MM.1S (cell line): ENCODE measurements around the gene ORAI2.
A peak's percentile ranks its signal among the peaks of the same experiment; 100 is the strongest.

Experiments
- DNase-seq: peaks from one replicate; pipeline ENCODE4 v3.0.0-alpha.2; 2015
- H2AFZ ChIP-seq: fragments of 300-600 bp; sonication (generic); 2 replicates; pipeline ENCODE4 v1.6.0; 2016; ENCODE audit warnings: antibody characterized with exemption, low read length
- H3F3A ChIP-seq: fragments of 300-600 bp; sonication (generic); 2 replicates; pipeline ENCODE4 v1.6.1; 2016; ENCODE audit warnings: mild to moderate bottlenecking, antibody characterized with exemption, low read length, moderate library complexity, mixed read lengths; ENCODE audit not compliant: insufficient read depth
- H3K27ac ChIP-seq: fragments of 300-600 bp; sonication (generic); 2 replicates; pipeline ENCODE4 v1.5.1; 2016; ENCODE audit warnings: mild to moderate bottlenecking, low read length
- H3K27me3 ChIP-seq: fragments of 300-600 bp; sonication (generic); replicated peaks from 2 replicates; pipeline ENCODE4 v1.6.0; 2016; ENCODE audit warnings: low read length; ENCODE audit not compliant: insufficient read depth
- H3K36me3 ChIP-seq: fragments of 300-600 bp; sonication (generic); replicated peaks from 2 replicates; pipeline ENCODE4 v1.6.1; 2016; ENCODE audit warnings: mild to moderate bottlenecking, low read length, mixed read lengths; ENCODE audit not compliant: insufficient read depth
- H3K4me1 ChIP-seq: fragments of 300-600 bp; sonication (generic); 2 replicates; pipeline ENCODE4 v1.6.1; 2016; ENCODE audit warnings: low read length, mixed read lengths
- H3K4me2 ChIP-seq: fragments of 300-600 bp; sonication (generic); 2 replicates; pipeline ENCODE4 v1.6.0; 2016; ENCODE audit warnings: low read depth, low read length
- H3K4me3 ChIP-seq: fragments of 300-600 bp; sonication (generic); 2 replicates; pipeline ENCODE4 v1.5.1; 2016; ENCODE audit warnings: low read length, mixed read lengths
- H3K79me2 ChIP-seq: fragments of 300-600 bp; sonication (generic); 2 replicates; pipeline ENCODE4 v1.6.1; 2016; ENCODE audit warnings: mixed run types, low read length, mixed read lengths
- H3K9ac ChIP-seq: fragments of 300-600 bp; sonication (generic); 2 replicates; pipeline ENCODE4 v1.6.1; 2016; ENCODE audit warnings: low read length, mixed read lengths
- H3K9me2 ChIP-seq: fragments of 300-600 bp; sonication (generic); replicated peaks from 2 replicates; pipeline ENCODE4 v1.6.1; 2016; ENCODE audit warnings: mild to moderate bottlenecking, low read length, mixed read lengths; ENCODE audit not compliant: insufficient read depth
- H3K9me3 ChIP-seq: fragments of 300-600 bp; sonication (generic); replicated peaks from 2 replicates; pipeline ENCODE4 v1.6.1; 2016; ENCODE audit warnings: mild to moderate bottlenecking, low read length, mixed read lengths; ENCODE audit not compliant: insufficient read depth
- H4K20me1 ChIP-seq: fragments of 300-600 bp; sonication (generic); 2 replicates; pipeline ENCODE4 v1.6.1; 2016; ENCODE audit warnings: mild to moderate bottlenecking, low read length, moderate library complexity, mixed read lengths; ENCODE audit not compliant: insufficient read depth
- CTCF ChIP-seq: fragments of 300-600 bp; sonication (generic); IDR thresholded peaks from 2 replicates; pipeline ENCODE4 v1.5.1; 2016; ENCODE audit warnings: antibody characterized with exemption, low read length, mixed read lengths
- EZH2 ChIP-seq: fragments of 300-600 bp; sonication (generic); optimal IDR thresholded peaks from 2 replicates; pipeline ENCODE3; 2017; ENCODE audit warnings: low read depth, mild to moderate bottlenecking, antibody characterized with exemption, low read length, mixed read lengths
- EZH2phosphoT487 ChIP-seq: fragments of 300-600 bp; sonication (generic); IDR thresholded peaks from 2 replicates; pipeline ENCODE4 v1.6.1; 2018; ENCODE audit warnings: antibody characterized with exemption, low read length

The ORAI2 gene

GRCh38 chr7:102459221-102459844, 26.0 kb downstream of the ORAI2 start:
- no peak for DNase-seq
- H3F3A ChIP-seq, result no peaks in the 10 kb centered on the region
- H2AFZ ChIP-seq, result no peak overlapping the region
- peaks cover 5% of the 10 kb centered on the region; the same call in 1 of the 2 replicates for H3K4me1 ChIP-seq
- no peak for TF ChIP-seq EZH2phosphoT487
- no peak for TF ChIP-seq EZH2
- no peak for TF ChIP-seq CTCF
- no peaks in the 10 kb centered on the region for H3K36me3 ChIP-seq
- H3K9me2 ChIP-seq, result no peaks in the 10 kb centered on the region
- no peak overlapping the region for H3K27ac ChIP-seq
- H3K79me2 ChIP-seq, result peaks cover 22% of the 10 kb centered on the region
- H3K9ac ChIP-seq, result no peak overlapping the region
- no peak overlapping the region for H3K4me2 ChIP-seq
- no peaks in the 10 kb centered on the region for H3K9me3 ChIP-seq
- no peaks in the 10 kb centered on the region for H4K20me1 ChIP-seq
- no peaks in the 10 kb centered on the region for H3K27me3 ChIP-seq
- H3K4me3 ChIP-seq, result no peak overlapping the region

- Histone ChIP-seq H3K27ac (no peak overlapping the region; the same call in 1 of the 2 replicates), H3K9me2 (no peaks in the 10 kb centered on the region), H3K4me3 (no peak overlapping the region), H3K27me3 (no peaks in the 10 kb centered on the region), H4K20me1 (no peaks in the 10 kb centered on the region), H3K36me3 (no peaks in the 10 kb centered on the region), H3K4me1 (peaks cover 5% of the 10 kb centered on the region; the same call in 1 of the 2 replicates), H3K4me2 (no peak overlapping the region), H3K9ac (no peak overlapping the region), H2AFZ (no peak overlapping the region), H3F3A (peaks cover 4% of the 10 kb centered on the region; the same call in 1 of the 2 replicates), H3K79me2 (peaks cover 32% of the 10 kb centered on the region), H3K9me3 (no peaks in the 10 kb centered on the region)
- TF ChIP-seq EZH2phosphoT487 (no peak), CTCF (no peak), EZH2 (no peak)
- no peak for DNase-seq
These were observed 27.1 kb downstream of the ORAI2 start for GRCh38 chr7:102460467-102460866.

GRCh38 chr7:102463841-102464576, 30.6 kb downstream of the ORAI2 start:
- peak overlapping the region; percentile 88 for H3K9ac ChIP-seq
- H3K79me2 ChIP-seq, result peaks cover 67% of the 10 kb centered on the region
- H2AFZ ChIP-seq, result peak overlapping the region; percentile 99
- H3K4me3 ChIP-seq, result peak overlapping the region; percentile 100
- TF ChIP-seq CTCF, result no peak
- no peak for TF ChIP-seq EZH2
- TF ChIP-seq EZH2phosphoT487, result no peak
- H3K27me3 ChIP-seq, result no peaks in the 10 kb centered on the region
- H3K4me2 ChIP-seq, result peak overlapping the region; percentile 98
- H3F3A ChIP-seq, result peaks cover 11% of the 10 kb centered on the region
- no peaks in the 10 kb centered on the region for H3K9me3 ChIP-seq
- H3K9me2 ChIP-seq, result no peaks in the 10 kb centered on the region
- peaks cover 10% of the 10 kb centered on the region; the same call in 1 of the 2 replicates for H3K4me1 ChIP-seq
- H3K36me3 ChIP-seq, result no peaks in the 10 kb centered on the region
- DNase-seq, result peak; percentile 7
- no peaks in the 10 kb centered on the region for H4K20me1 ChIP-seq
- no peak overlapping the region for H3K27ac ChIP-seq
